OCI-LY3 (cell line): ENCODE data around the gene SNX11.

ENCODE experiments used
- EZH2phosphoT487 ChIP-seq: fragments of 200-600 bp; shearing (Covaris generic); IDR thresholded peaks from 2 replicates; pipeline ENCODE4 v1.6.1; 2018; ENCODE audit warnings: antibody characterized with exemption, mixed run types, low read depth
- TF ChIP-seq, protein P1 (sequence below): fragments of 200-600, 300-600 bp; sonication (generic); IDR thresholded peaks from 2 replicates; pipeline ENCODE4 v1.5.1; 2014; ENCODE audit warnings: antibody characterized with exemption, low read length, low read depth

GRCh38 chr17:48131216-48131824, 23.8 kb downstream of the SNX11 start:
- TF ChIP-seq EZH2phosphoT487 = no peak
- TF ChIP-seq, protein P1, sequence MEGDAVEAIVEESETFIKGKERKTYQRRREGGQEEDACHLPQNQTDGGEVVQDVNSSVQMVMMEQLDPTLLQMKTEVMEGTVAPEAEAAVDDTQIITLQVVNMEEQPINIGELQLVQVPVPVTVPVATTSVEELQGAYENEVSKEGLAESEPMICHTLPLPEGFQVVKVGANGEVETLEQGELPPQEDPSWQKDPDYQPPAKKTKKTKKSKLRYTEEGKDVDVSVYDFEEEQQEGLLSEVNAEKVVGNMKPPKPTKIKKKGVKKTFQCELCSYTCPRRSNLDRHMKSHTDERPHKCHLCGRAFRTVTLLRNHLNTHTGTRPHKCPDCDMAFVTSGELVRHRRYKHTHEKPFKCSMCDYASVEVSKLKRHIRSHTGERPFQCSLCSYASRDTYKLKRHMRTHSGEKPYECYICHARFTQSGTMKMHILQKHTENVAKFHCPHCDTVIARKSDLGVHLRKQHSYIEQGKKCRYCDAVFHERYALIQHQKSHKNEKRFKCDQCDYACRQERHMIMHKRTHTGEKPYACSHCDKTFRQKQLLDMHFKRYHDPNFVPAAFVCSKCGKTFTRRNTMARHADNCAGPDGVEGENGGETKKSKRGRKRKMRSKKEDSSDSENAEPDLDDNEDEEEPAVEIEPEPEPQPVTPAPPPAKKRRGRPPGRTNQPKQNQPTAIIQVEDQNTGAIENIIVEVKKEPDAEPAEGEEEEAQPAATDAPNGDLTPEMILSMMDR = peak; percentile 92
